H1 (cell line): ENCODE data around the gene SNRPB2. TPM values are rescaled to one million over a fixed set of nuclear protein-coding genes. Genes with fewer than 3 reads are reported as not detected.

Experiments used
- E2F6 ChIP-seq: IDR thresholded peaks from 2 replicates; pipeline ENCODE4 v1.6.1; 2012; ENCODE audit warnings: inconsistent platforms
- EP300 ChIP-seq, 2 experiments: IDR thresholded peaks; 1 replicate in 1 of 2; 2 replicates in 1 of 2; pipeline ENCODE4 v1.6.1; 2011 to 2012; ENCODE audit warnings: low read depth in 2 of 2, low read length in 2 of 2, mild to moderate bottlenecking in 2 of 2, borderline replicate concordance in 1 of 2, inconsistent platforms in 1 of 2, moderate library complexity in 1 of 2
- GABPA ChIP-seq: IDR thresholded peaks from 2 replicates; pipeline ENCODE4 v1.6.1; 2011; ENCODE audit warnings: mild to moderate bottlenecking, low read length, moderate library complexity, borderline replicate concordance; ENCODE audit not compliant: insufficient read depth
- GTF2F1 ChIP-seq: IDR thresholded peaks from 2 replicates; pipeline ENCODE4 v1.6.1; 2012; ENCODE audit warnings: low read depth, low read length, improper control_type of control experiment, borderline replicate concordance
- SIX5 ChIP-seq: IDR thresholded peaks from 2 replicates; pipeline ENCODE4 v1.6.1; 2011; ENCODE audit warnings: mild to moderate bottlenecking, low read depth, low read length
- TAF1 ChIP-seq: IDR thresholded peaks from 2 replicates; pipeline ENCODE4 v1.6.1; 2011; ENCODE audit warnings: mild to moderate bottlenecking, low read depth, low read length
- polyA plus RNA-seq, 7 experiments: library from polyadenylated mRNA; depleted of rRNA in 3 of 7; stranded (reverse) in 5 of 7; unstranded in 2 of 7; fragments of >200 nt in 5 of 7; fragments of 200-250 nt in 2 of 7; gene quantifications; 1 replicate in 5 of 7; 2 replicates in 1 of 7; 4 replicates in 1 of 7; pipeline versions ENCODE4 v1.2.1 to v1.2.3, GENCODE V29; 2011 to 2013; ENCODE audit warnings: missing spikeins in 2 of 7, mixed read lengths in 2 of 7
- total RNA-seq: library from RNA; stranded (reverse); fragmentation: NEBNext Ultra II Directional; extraction: Animal tissue kit (Norgen Biotek cat#: 25700); gene quantifications from 2 replicates; pipeline ENCODE4 v1.2.1, GENCODE V29; 2021

SNRPB2 gene
- total and polyA plus RNA-seq, 2 of the 8 experiments (the other 6 are each of a cell fraction or from before 2014, with no cell fraction given): 49.4 to 102 TPM

- no peak for TF ChIP-seq E2F6
- no peak for TF ChIP-seq SIX5
- TF ChIP-seq GABPA: no peak
- TF ChIP-seq EP300 (IDR thresholded peaks at IDR 0.05; ENCODE audit: borderline replicate concordance in 1 of 2, low read depth in 2 of 2, low read length in 2 of 2): no peak
- no peak for TF ChIP-seq TAF1
- TF ChIP-seq GTF2F1: no peak
Measured at GRCh38 chr20:16752901-16753300, 23.1 kb downstream of the SNRPB2 start (continued).
